Activated CD4-positive, alpha-beta T cell treated with anti-CD3 and anti-CD28 coated beads, Interleukin-2, amount 50 U/mL, for 1 hour (primary cell): ENCODE results near the gene HIF3A.
A peak's percentile ranks its signal among the peaks of the same experiment; 100 is the strongest.
"Not testable (repeated sequence)": the region's sequence is repeated elsewhere in the genome, so short reads cannot be mapped to it uniquely, and the experiment has no call there.

ENCODE experiments used
- DNase-seq: peaks from one replicate; pipeline ENCODE4 v3.0.0-alpha.2; 2020

The HIF3A gene

GRCh38 chr19:46296722-46297461, at the start of gene HIF3A:
TSS of gene HIF3A (plus strand) at chr19:46297042. CDS start at chr19:46297077, 35 bp downstream.
- no peak for DNase-seq

- DNase-seq, result no peak
Observed at GRCh38 chr19:46250076-46250735, 46.6 kb upstream of the HIF3A start.

- DNase-seq, result no peak
Observed at GRCh38 chr19:46251416-46251815, 45.4 kb upstream of the HIF3A start.

GRCh38 chr19:46254776-46255175, 42.1 kb upstream of the HIF3A start:
- DNase-seq, result no peak

DNA sequence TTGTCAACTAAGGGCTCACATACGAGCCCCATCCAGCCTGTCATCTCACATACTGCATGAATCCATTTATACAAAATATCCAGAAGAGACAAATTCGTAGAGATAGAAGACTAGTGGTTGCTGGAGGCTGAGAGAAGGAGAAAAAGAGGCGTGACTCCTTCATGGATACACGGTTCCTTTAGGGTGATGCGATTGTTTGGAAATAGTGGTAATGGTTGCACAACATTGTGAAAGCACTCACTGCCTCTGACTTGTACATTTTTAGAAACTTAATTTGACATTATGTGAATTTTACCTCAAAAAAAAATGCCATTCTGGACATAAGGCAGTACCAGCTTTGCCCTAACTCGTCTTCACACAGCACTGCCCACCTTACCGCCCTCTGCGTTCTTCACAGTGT, 40.0 kb upstream of the HIF3A start:
- no peak for DNase-seq

DNA sequence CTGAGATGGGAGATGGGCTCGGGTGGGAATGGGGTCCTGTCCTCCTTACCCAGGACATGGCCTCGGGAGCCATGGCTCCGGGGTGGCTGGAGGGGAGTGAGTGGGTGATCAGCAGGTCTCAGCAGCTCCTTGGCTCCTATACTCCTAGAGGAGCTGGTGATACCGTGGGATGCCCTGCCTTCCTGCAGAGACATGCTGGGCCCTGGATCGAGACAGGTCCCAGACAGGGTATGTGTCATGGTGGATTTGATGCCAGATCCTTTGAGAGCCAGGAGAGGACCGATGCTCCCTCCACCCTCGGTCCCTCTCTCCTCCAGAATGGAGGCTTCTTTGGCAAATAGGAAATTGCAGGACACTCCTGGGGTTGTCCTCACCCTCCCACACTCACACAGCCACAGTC, 35.3 kb upstream of the HIF3A start:
- not testable (repeated sequence) for DNase-seq

DNA sequence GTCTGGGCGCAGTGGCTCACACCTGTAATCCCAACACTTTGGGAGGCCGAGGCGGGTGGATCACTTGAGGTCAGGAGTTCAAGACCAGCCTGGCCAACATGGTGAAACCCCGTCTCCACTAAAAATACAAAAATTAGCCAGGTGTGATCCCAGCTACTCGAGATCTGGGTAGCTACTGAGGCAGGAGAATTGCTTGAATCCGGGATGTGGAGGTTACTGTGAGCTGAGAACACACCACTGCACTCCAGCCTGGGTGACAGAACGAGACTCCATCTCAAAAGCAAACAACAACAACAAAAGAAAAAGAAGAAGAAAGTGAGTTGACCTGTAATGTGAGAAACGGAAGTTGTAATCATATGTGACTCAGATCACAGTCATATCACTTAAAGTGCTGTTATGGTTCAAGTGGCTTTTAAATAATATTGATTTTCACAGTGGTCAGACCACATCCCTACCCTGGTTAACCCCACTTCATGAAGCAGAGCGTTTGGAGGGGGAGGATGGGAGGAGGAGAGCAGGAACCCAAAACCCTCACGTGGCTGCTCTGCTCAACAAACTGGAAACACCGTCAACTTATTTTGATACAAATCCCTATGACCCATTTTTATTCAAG, 34.1 kb upstream of the HIF3A start:
- DNase-seq, result peak; percentile 29

DNA sequence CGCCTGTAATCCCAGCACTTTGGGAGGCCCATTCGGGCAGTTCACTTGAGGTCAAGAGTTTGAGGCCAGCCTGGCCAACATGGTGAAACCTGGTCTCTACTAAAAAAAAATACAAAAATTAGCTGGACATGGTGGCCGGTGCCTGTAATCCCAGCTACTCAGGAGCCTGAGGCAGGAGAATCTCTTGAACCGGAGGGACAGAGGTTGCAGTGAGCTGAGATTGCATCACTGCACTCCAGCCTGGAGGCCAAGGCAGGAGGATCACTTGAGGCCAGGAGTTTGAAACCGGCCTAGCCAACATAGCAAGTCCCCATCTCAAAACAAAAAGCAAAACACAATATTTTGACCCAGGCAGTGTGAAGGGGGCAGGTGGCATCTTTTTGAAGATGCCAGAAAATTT, 32.0 kb upstream of the HIF3A start:
- not testable (repeated sequence) for DNase-seq

- DNase-seq, result peak; percentile 55
Observed at GRCh38 chr19:46265217-46265828, 31.5 kb upstream of the HIF3A start.

GRCh38 chr19:46269101-46269500, 27.7 kb upstream of the HIF3A start:
- no peak for DNase-seq

- no peak for DNase-seq
Observed at GRCh38 chr19:46270521-46271256, 26.2 kb upstream of the HIF3A start.

DNA sequence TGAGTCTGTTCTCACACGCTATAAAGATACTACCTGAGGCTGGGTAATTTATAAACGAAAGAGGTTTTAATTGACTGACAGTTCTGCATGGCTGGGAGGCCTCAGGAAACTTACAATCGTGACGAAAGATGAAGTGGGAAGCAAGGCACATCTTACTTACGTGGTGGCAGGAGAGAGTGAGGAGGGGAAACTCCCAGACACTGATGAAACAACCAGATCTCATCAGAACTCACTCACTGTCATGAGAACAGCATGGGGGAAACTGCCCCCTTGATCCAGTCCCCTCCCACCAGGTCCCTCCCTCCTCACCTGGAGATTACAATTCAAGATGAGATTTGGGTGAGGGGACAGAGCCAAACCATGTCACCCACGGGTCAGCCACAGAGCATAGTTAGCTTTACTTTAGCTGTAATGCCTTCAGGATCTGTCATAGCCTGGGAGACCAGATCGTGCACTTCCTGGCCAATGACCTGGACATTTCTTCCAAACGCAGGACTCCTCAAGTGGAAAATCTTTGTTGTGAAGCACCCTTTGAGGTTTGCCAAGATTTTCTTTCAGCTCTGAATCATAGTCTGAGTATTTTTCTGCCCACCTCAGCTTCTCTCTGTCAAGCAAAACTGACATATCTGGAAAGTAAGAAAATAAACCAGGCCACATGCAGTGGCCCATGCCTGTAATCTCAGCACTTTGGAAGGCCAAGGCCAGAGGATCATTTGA, 25.2 kb upstream of the HIF3A start:
- DNase-seq, result no peak

- DNase-seq, result not testable (repeated sequence)
Observed at GRCh38 chr19:46273931-46274330, 22.9 kb upstream of the HIF3A start.

DNA sequence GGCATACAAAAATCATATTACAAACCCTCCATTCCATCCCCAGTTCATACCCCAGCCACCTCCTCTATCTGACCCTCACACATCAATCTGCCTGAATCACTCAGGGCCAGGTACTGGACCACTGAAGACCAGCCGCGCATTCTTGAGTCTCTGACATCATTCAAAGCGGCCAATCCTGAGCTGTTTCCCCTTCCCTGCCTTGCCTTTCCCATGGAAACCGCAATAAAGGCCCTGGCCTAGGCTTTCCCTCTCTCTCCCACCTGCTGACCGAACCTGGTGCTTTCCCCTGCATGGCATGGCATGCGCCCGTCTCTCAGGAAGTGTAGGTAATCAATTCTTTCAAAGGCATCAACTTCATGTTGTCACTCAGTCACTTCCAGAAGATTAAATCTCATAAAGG, 17.7 kb upstream of the HIF3A start:
- no peak for DNase-seq

- DNase-seq, result no peak
Observed at GRCh38 chr19:46283771-46284170, 13.1 kb upstream of the HIF3A start.

- DNase-seq, result no peak
Observed at GRCh38 chr19:46284635-46285034, 12.2 kb upstream of the HIF3A start.

DNA sequence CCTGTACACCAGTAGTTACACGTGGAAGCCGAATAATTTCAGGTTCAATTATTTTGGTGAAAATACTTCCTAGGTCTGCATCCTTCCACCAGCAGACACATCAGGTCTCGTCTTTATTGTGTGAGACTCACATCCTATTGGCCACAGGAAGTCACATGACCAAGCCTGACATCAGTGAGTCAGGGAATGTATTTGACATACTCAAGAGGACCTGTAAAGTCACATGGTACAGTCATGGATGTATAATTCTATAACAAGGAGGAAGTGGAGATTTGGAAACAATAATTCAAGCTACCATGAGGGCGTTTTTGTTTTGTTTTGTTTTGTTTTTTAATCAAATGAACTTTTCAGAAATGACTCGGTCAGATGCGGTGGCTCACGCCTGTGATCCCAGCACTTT, 9.3 kb upstream of the HIF3A start:
- DNase-seq, result no peak

GRCh38 chr19:46288896-46289588, 7.8 kb upstream of the HIF3A start:
- no peak for DNase-seq

GRCh38 chr19:46289724-46290619, 6.9 kb upstream of the HIF3A start:
- DNase-seq, result no peak

- no peak for DNase-seq
Observed at GRCh38 chr19:46291829-46292228, 5.0 kb upstream of the HIF3A start.

DNA sequence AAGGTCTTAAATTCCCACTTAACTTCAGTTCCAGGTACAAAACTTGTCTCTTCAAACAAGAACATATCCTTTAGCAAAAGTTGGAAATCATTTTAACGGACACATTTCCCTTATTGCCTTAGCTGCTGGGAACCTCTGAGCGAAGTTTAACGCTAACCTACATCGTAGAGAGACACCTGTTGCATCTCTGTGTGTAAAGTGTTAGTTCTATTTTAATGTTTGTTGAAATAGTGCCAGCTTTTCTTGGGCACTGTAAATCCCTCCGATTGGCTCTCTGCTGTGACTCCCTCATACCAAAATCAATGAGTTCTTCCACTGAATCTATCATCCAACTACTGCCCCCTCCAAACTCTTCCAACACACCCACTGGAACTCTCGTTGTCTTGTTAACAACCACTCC, 2.3 kb upstream of the HIF3A start:
- DNase-seq, result no peak
